Activated CD4-positive, alpha-beta T cell treated with anti-CD3 and anti-CD28 coated beads, Interleukin-2, amount 50 U/mL, for 16 hours (primary cell): ENCODE results near the gene KLF7.

ENCODE experiments used
- DNase-seq: peaks from one replicate; pipeline ENCODE4 v3.0.0-alpha.2; 2020

The KLF7 gene

GRCh38 chr2:207123335-207123744 lies 42.4 kb downstream of the KLF7 start:
- DNase-seq, result peak; percentile 57

- no peak for DNase-seq
These were observed 43.0 kb downstream of the KLF7 start for GRCh38 chr2:207122651-207123334.

GRCh38 chr2:207121784-207122183 lies 44.0 kb downstream of the KLF7 start:
- no peak for DNase-seq

GRCh38 chr2:207119048-207119447 lies 46.7 kb downstream of the KLF7 start:
- DNase-seq, result no peak

- no peak for DNase-seq
These were observed 48.1 kb downstream of the KLF7 start for GRCh38 chr2:207117668-207118067.

- no peak for DNase-seq
These were observed 49.9 kb downstream of the KLF7 start for GRCh38 chr2:207115715-207116364.

- no peak for DNase-seq
These were observed 52.3 kb downstream of the KLF7 start for GRCh38 chr2:207113414-207113813.

GRCh38 chr2:207112785-207113184 lies 53.0 kb downstream of the KLF7 start:
- DNase-seq, result no peak

- DNase-seq, result no peak
These were observed 53.4 kb downstream of the KLF7 start for GRCh38 chr2:207112383-207112782.

GRCh38 chr2:207111757-207112156 lies 54.0 kb downstream of the KLF7 start:
- no peak for DNase-seq

- no peak for DNase-seq
These were observed 55.0 kb downstream of the KLF7 start for GRCh38 chr2:207110715-207111114.

GRCh38 chr2:207110310-207110709 lies 55.4 kb downstream of the KLF7 start:
- no peak for DNase-seq

- no peak for DNase-seq
These were observed 56.0 kb downstream of the KLF7 start for GRCh38 chr2:207109768-207110167.

- no peak for DNase-seq
These were observed 57.3 kb downstream of the KLF7 start for GRCh38 chr2:207108440-207108839.

GRCh38 chr2:207107551-207107950 lies 58.2 kb downstream of the KLF7 start:
- no peak for DNase-seq

- no peak for DNase-seq
These were observed 58.6 kb downstream of the KLF7 start for GRCh38 chr2:207107131-207107530.

- DNase-seq, result no peak
These were observed 62.6 kb downstream of the KLF7 start for GRCh38 chr2:207103132-207103531.

GRCh38 chr2:207101984-207102383 lies 63.8 kb downstream of the KLF7 start:
- DNase-seq, result no peak

- DNase-seq, result no peak
These were observed 68.5 kb downstream of the KLF7 start for GRCh38 chr2:207097278-207097677.

GRCh38 chr2:207095963-207096362 lies 69.8 kb downstream of the KLF7 start:
- no peak for DNase-seq

GRCh38 chr2:207093234-207093633 lies 72.5 kb downstream of the KLF7 start:
- DNase-seq, result no peak

GRCh38 chr2:207092818-207093217 lies 72.9 kb downstream of the KLF7 start:
- DNase-seq, result no peak

GRCh38 chr2:207091928-207092327 lies 73.8 kb downstream of the KLF7 start:
- no peak for DNase-seq

- DNase-seq, result no peak
These were observed 74.6 kb downstream of the KLF7 start for GRCh38 chr2:207091176-207091575.

- no peak for DNase-seq
These were observed 75.4 kb downstream of the KLF7 start for GRCh38 chr2:207090389-207090788.
